Stimulated activated CD4-positive, alpha-beta T cell treated with anti-CD3 and anti-CD28 coated beads, Interleukin-12 subunit alpha, Interleukin-12 subunit beta, amount 100 ng/mL, for 48 hours (primary cell): Measurements from ENCODE around the gene FREM2.
A peak's percentile ranks its signal among the peaks of the same experiment; 100 is the strongest.

Source experiments
- DNase-seq, 3 donors: peaks; one replicate each; pipeline ENCODE4 v3.0.0-alpha.2; 2020; ENCODE audit warnings: low read depth in 2 of 3, low spot score in 1 of 3

The FREM2 gene

GRCh38 chr13:38821770-38822551 is 135.1 kb downstream of the FREM2 start:
- DNase-seq, result no peak

GRCh38 chr13:38824342-38824741 is 137.5 kb downstream of the FREM2 start:
- DNase-seq, result no peak

- no peak for DNase-seq
These were observed 139.4 kb downstream of the FREM2 start for GRCh38 chr13:38826182-38826813.

GRCh38 chr13:38830442-38831045 is 143.7 kb downstream of the FREM2 start:
- no peak for DNase-seq

GRCh38 chr13:38844581-38844980 is 157.7 kb downstream of the FREM2 start:
- no peak for DNase-seq

- DNase-seq, result no peak
These were observed 161.5 kb downstream of the FREM2 start for GRCh38 chr13:38848360-38848759.

- DNase-seq, result no peak
These were observed 162.4 kb downstream of the FREM2 start for GRCh38 chr13:38849315-38849714.

- no peak for DNase-seq
These were observed 164.2 kb downstream of the FREM2 start for GRCh38 chr13:38850868-38851626.

- no peak for DNase-seq
These were observed 167.3 kb downstream of the FREM2 start for GRCh38 chr13:38854226-38854625.

GRCh38 chr13:38856065-38856464 is 169.2 kb downstream of the FREM2 start:
- DNase-seq, result no peak

GRCh38 chr13:38862443-38862842 is 175.6 kb downstream of the FREM2 start:
- no peak for DNase-seq

- no peak for DNase-seq
These were observed 176.7 kb downstream of the FREM2 start for GRCh38 chr13:38863536-38863935.

GRCh38 chr13:38866649-38867048 is 179.8 kb downstream of the FREM2 start:
- DNase-seq, result no peak

GRCh38 chr13:38868399-38868798 is 181.5 kb downstream of the FREM2 start:
- no peak for DNase-seq

- DNase-seq, result no peak
These were observed 182.0 kb downstream of the FREM2 start for GRCh38 chr13:38868870-38869269.

- DNase-seq, result no peak
These were observed 184.4 kb downstream of the FREM2 start for GRCh38 chr13:38871275-38871674.

- peak; percentile 7 to 30 (median 9) for DNase-seq
These were observed 185.8 kb downstream of the FREM2 start for GRCh38 chr13:38872693-38873092.

- no peak for DNase-seq
These were observed 188.5 kb downstream of the FREM2 start for GRCh38 chr13:38875186-38875875.

- no peak for DNase-seq
These were observed 192.4 kb downstream of the FREM2 start for GRCh38 chr13:38879278-38879677.

GRCh38 chr13:38879786-38880185 is 192.9 kb downstream of the FREM2 start:
- DNase-seq, result no peak

- DNase-seq, result no peak
These were observed 193.5 kb downstream of the FREM2 start for GRCh38 chr13:38880397-38880796.
